Right lobe of liver (tissue), 6 donors: ENCODE measurements around the gene CD200R1L. TPM values are rescaled to one million over a fixed set of nuclear protein-coding genes. Genes with fewer than 3 reads are reported as not detected.

Source experiments
- ATAC-seq, 4 donors: fragments of 200-7000 bp; cut with Tn5 transposase; one replicate each; pipeline ENCODE4 v1.9.1; 2020; ENCODE audit warnings: mild to moderate bottlenecking in 4 of 4, moderate library complexity in 4 of 4
- DNase-seq, 3 donors: peaks; one replicate each; pipeline ENCODE4 v3.0.0-alpha.2; 2020
- H3K27ac ChIP-seq, 3 donors: fragments of 200-600 bp; one replicate each; pipeline ENCODE4 v1.8.0; 2022
- H3K27me3 ChIP-seq, 2 donors: fragments of 200-600 bp; one replicate each; pipeline ENCODE4 v1.8.0; 2022
- H3K36me3 ChIP-seq, 4 donors: fragments of 200-600 bp; sonication (generic) in 1 of 4; one replicate each; pipeline versions ENCODE4 v1.5.1 to v1.8.0; 2017 to 2022; ENCODE audit warnings: control low read depth in 1 of 4
- H3K4me1 ChIP-seq, 4 donors: fragments of 200-600 bp; sonication (generic) in 1 of 4; one replicate each; pipeline versions ENCODE4 v1.5.1 to v1.8.0; 2017 to 2022; ENCODE audit warnings: control low read depth in 1 of 4
- H3K4me3 ChIP-seq, 3 donors: fragments of 200-600 bp; one replicate each; pipeline ENCODE4 v1.8.0; 2022
- H3K9me3 ChIP-seq, 4 donors: fragments of 200-600 bp; sonication (generic) in 1 of 4; one replicate each; pipeline versions ENCODE4 v1.5.1 to v1.8.0; 2017 to 2022; ENCODE audit warnings: control low read depth in 1 of 4
- POLR2A ChIP-seq: fragments of 450-650 bp; IDR thresholded peaks from one replicate; pipeline ENCODE4 v1.6.1; 2017; ENCODE audit warnings: antibody characterized with exemption, mild to moderate bottlenecking
- WGBS: methylation state at CpG from one replicate; pipeline ENCODE4 v1.1.6; 2018; ENCODE audit warnings: low coverage, low lambda C conversion rate; ENCODE audit not compliant: insufficient coverage; ENCODE audit errors: missing lambda C conversion rate; 5-methylcytosine and 5-hydroxymethylcytosine counted together
- intact Hi-C, 2 donors: fragments of 100-400 bp; cut with DNase I; formaldehyde crosslinking; loops; one replicate each; pipeline versions ENCODE4 v1.11.2 to v1.14.1; 2022
- total RNA-seq, 6 experiments: library from RNA; depleted of rRNA in 2 of 6; stranded (reverse); fragments of >200 nt in 2 of 6; fragmentation: NEBNext Ultra II Directional in 3 of 6; extraction: Animal tissue kit (Norgen Biotek cat#: 25700) in 3 of 6; gene quantifications; one replicate each; pipeline versions ENCODE4 v1.1.0 to v1.2.4, GENCODE V29; 2016 to 2023
- TF ChIP-seq, protein P1 (sequence below), 4 donors: fragments of 200-600 bp in 3 of 4; fragments of 450-650 bp in 1 of 4; IDR thresholded peaks; one replicate each; pipeline versions ENCODE4 v1.5.1 to v1.8.0; 2016 to 2022; ENCODE audit warnings: antibody characterized with exemption in 4 of 4, mild to moderate bottlenecking in 2 of 4
- donor health status: DM: no; HTN: yes; CAD: no.
- donor health status: DM: no; HTN: no; CAD: no.
- donor health status: DM: no; HTN: no; CAD: no.
- donor health status: DM: no; HTN: yes; CAD: no.
- donor health status: DM: no; HTN: yes; CAD: no.

CD200R1L gene
- total RNA-seq, 6 experiments from 2014 or later: not detected

DNA sequence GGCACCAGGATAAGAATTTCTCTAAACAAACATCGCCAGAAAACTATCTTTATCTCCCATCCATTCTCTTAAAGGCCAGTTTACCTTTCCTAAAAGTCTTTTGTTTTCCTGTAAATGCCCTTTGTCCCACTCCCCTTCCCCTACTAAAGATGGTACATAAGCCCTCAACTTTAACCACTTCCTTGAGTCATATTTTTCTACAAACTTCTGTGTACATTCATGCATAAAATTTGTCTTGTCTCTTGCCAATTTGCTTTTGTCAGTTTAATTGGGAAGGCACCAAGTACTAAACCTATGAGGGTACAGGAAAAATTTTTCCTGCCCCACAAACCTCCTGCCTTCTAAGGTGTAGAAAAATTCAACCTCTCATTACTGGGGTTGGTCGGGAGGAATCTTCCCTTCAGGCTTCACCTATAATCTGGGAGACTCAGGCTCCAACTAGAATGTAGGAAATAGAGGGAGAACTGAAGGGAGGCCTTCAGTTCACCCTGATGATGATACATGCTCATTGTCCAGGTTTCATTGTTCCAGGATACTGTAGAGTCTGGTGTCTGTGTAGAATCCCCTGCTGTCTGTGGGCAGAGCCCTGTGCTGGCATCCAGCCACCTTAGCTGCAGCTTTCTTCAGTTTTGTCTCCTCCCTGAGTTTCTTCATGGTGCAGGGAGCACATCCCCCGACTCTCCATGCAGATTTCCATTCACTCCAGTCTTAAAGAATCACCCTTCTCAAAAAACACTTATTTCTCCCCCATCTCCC is 53.2 kb downstream of the CD200R1L start:
- intact Hi-C loops: no loop called here
- no peaks in the 10 kb centered on the region for H3K9me3 ChIP-seq
- H3K27me3 ChIP-seq: no peaks in the 10 kb centered on the region
- no peak overlapping the region for H3K4me3 ChIP-seq
- TF ChIP-seq, protein P1, sequence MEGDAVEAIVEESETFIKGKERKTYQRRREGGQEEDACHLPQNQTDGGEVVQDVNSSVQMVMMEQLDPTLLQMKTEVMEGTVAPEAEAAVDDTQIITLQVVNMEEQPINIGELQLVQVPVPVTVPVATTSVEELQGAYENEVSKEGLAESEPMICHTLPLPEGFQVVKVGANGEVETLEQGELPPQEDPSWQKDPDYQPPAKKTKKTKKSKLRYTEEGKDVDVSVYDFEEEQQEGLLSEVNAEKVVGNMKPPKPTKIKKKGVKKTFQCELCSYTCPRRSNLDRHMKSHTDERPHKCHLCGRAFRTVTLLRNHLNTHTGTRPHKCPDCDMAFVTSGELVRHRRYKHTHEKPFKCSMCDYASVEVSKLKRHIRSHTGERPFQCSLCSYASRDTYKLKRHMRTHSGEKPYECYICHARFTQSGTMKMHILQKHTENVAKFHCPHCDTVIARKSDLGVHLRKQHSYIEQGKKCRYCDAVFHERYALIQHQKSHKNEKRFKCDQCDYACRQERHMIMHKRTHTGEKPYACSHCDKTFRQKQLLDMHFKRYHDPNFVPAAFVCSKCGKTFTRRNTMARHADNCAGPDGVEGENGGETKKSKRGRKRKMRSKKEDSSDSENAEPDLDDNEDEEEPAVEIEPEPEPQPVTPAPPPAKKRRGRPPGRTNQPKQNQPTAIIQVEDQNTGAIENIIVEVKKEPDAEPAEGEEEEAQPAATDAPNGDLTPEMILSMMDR (IDR thresholded peaks at IDR 0.05): no peak
- no peak for TF ChIP-seq POLR2A
- WGBS: 38% methylated on average over 3 of the region's 3 CpGs
- ATAC-seq: no peak
- no peaks in the 10 kb centered on the region for H3K4me1 ChIP-seq
- DNase-seq: no peak
- H3K27ac ChIP-seq: no peak overlapping the region
- H3K36me3 ChIP-seq: no peaks in the 10 kb centered on the region

DNA sequence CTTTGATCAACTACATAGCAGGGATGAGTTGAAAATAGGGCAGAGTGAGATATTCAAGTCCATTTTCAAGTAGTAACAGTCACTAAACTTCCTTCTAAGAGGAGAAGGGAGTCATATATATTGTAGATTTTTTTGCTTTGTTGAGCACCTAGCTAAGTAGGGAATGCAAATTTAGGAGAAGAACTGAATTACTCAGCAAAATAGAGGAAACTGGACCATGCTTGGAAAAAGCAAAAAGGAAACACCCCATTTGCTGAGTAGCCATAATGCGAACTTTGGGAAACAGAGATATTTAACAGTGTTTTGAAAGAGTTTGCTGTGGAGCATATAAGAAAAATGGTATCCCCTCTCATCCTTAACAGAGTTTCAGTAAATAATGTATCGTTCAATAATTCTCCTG is 54.9 kb downstream of the CD200R1L start:
- Histone ChIP-seq H3K27me3 (no peaks in the 10 kb centered on the region), H3K36me3 (no peaks in the 10 kb centered on the region), H3K27ac (no peak overlapping the region), H3K9me3 (no peaks in the 10 kb centered on the region), H3K4me1 (no peaks in the 10 kb centered on the region), H3K4me3 (no peak overlapping the region)
- intact Hi-C loops: no loop called here
- ATAC-seq (no peak), DNase-seq (no peak)
- WGBS: 71% methylated on average over 2 of the region's 2 CpGs
- no peak for TF ChIP-seq POLR2A
- TF ChIP-seq, protein P1 (IDR thresholded peaks at IDR 0.05): no peak

DNA sequence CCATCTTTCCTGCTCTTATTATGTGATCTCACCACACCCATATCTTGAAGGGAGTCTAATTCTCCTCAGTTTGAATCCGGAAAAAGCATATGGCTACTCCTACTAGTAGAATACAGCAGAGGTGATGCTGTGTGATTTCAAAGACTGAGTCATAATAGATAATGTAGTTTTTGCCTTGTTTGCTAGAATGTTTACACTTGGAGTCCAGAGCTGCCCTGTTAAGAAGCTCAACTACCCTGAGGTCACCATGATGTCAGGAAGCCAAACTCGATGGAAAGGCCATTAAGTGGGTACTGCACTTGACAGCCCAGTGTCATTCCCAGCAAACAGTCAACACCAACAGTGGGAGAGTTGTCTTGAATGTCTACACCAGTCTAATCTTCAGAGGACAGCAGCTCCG is 56.9 kb downstream of the CD200R1L start:
- 44% methylated on average over 3 of the region's 3 CpGs for WGBS
- H3K36me3 ChIP-seq: no peaks in the 10 kb centered on the region
- no peak for DNase-seq
- H3K9me3 ChIP-seq: no peaks in the 10 kb centered on the region
- H3K4me3 ChIP-seq: no peak overlapping the region
- intact Hi-C loops: no loop called here
- H3K27ac ChIP-seq: no peak overlapping the region
- TF ChIP-seq POLR2A: no peak
- TF ChIP-seq, protein P1 (IDR thresholded peaks at IDR 0.05): no peak
- H3K4me1 ChIP-seq: no peaks in the 10 kb centered on the region
- H3K27me3 ChIP-seq: no peaks in the 10 kb centered on the region
- no peak for ATAC-seq

DNA sequence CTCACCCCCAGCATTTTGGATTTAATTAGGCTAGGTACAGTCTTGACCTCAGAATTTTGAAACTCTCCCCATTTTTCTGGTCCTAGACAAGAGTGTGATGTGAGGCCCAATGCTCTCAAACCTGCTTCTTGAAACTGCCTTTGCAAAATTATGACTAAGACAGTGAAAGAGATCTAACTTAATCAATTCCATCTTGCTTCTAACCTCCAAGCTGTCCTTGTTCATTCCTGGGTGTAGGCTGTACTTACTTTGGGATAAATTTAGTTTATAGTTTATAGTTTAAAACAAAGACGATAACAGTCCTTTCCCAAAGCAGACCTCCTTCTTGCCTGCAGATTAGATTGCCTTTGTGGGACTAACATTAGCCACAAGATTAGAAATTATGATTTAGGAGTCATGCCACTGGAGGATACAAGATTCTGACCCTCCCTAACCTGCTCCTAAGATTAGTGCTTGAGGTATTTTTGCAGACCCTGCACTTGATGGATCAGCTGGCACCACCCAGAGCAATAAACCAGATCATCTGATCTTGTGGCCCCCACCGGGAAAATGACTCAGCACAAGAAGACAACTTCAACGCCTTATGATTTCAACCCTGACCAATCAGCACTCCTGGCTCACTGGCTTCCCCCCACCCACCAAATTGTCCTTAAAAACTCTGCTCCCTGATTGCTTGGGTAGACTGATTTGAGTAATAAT is 59.6 kb downstream of the CD200R1L start:
- H3K36me3 ChIP-seq: no peaks in the 10 kb centered on the region
- DNase-seq: no peak
- whole genome bisulfite sequencing: 75% methylated on average over 1 of the region's 3 CpGs

More for the DNA sequence above, 59.6 kb downstream of the CD200R1L start:
- no peaks in the 10 kb centered on the region for H3K4me1 ChIP-seq
- intact Hi-C loops: no loop called here
- no peak overlapping the region for H3K4me3 ChIP-seq
- H3K27me3 ChIP-seq: no peaks in the 10 kb centered on the region
- no peak overlapping the region for H3K27ac ChIP-seq
- ATAC-seq: no peak
- TF ChIP-seq POLR2A: no peak
- TF ChIP-seq, protein P1 (IDR thresholded peaks at IDR 0.05): no peak
- no peaks in the 10 kb centered on the region for H3K9me3 ChIP-seq
